Measurements from ENCODE around the gene TBC1D23.
"Not testable (repeated sequence)": the region's sequence is repeated elsewhere in the genome, so short reads cannot be mapped to it uniquely, and the experiment has no call there.

TBC1D23 gene

GRCh38 chr3:100257586-100257985 lies 3.2 kb upstream of the TBC1D23 start:
- no peak for TF ChIP-seq CTCF (conservative IDR thresholded peaks at IDR 0.05)
- no peak overlapping the region for H3K27ac ChIP-seq

GRCh38 chr3:100260081-100260684 lies 609 bp upstream of the TBC1D23 start:
- H3K27ac ChIP-seq = peak overlapping the region; percentile 86
- TF ChIP-seq CTCF (conservative IDR thresholded peaks at IDR 0.05) = no peak

GRCh38 chr3:100261485-100261903 lies 702 bp downstream of the TBC1D23 start:
- H3K27ac ChIP-seq = peak overlapping the region; percentile 86
- no peak for TF ChIP-seq CTCF (conservative IDR thresholded peaks at IDR 0.05)

- not testable (repeated sequence) for H3K27ac ChIP-seq
Observed at GRCh38 chr3:100262925-100263324, 2.1 kb downstream of the TBC1D23 start.

GRCh38 chr3:100263583-100263982 lies 2.8 kb downstream of the TBC1D23 start:
- no peak for TF ChIP-seq CTCF (conservative IDR thresholded peaks at IDR 0.05)

GRCh38 chr3:100264242-100264641 lies 3.5 kb downstream of the TBC1D23 start:
- H3K27ac ChIP-seq = no peak overlapping the region
- TF ChIP-seq CTCF (conservative IDR thresholded peaks at IDR 0.05) = no peak

More at GRCh38 chr3:100263583-100263982, 2.8 kb downstream of the TBC1D23 start:
- H3K27ac ChIP-seq = no peak overlapping the region

- no peak overlapping the region for H3K27ac ChIP-seq
- no peak for TF ChIP-seq CTCF (conservative IDR thresholded peaks at IDR 0.05)
Observed at GRCh38 chr3:100265016-100265415, 4.2 kb downstream of the TBC1D23 start.

- TF ChIP-seq CTCF (conservative IDR thresholded peaks at IDR 0.05) = no peak
Observed at GRCh38 chr3:100266531-100266930, 5.7 kb downstream of the TBC1D23 start.

More at GRCh38 chr3:100266531-100266930, 5.7 kb downstream of the TBC1D23 start:
- no peak overlapping the region for H3K27ac ChIP-seq

All from VCaP (cell line).